Measurements from ENCODE around the gene FCRL1.

DNA sequence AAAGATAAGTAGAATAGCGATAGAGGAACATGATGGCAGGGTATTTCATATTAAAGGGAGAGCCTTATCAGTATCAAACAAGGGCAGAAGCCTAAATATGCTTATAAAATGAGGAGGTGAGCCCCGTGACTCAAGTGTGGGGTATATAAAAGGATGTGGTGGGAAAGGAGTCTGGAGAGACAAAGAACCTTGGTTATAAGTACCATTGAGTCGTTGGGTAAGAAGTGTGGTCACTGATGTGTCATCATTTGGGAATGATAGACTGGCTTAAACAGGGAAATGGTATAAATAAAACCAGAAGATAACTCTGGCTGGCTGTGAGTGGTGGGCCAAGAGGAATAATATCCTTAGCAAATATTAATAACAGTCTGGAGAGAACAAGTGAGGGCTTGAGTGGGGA, 32.6 kb upstream of the FCRL1 start:
- no peak for TF ChIP-seq CREM (IDR thresholded peaks at IDR 0.05; ENCODE audit: low read depth)
- TF ChIP-seq, protein P1, sequence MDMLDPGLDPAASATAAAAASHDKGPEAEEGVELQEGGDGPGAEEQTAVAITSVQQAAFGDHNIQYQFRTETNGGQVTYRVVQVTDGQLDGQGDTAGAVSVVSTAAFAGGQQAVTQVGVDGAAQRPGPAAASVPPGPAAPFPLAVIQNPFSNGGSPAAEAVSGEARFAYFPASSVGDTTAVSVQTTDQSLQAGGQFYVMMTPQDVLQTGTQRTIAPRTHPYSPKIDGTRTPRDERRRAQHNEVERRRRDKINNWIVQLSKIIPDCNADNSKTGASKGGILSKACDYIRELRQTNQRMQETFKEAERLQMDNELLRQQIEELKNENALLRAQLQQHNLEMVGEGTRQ (IDR thresholded peaks at IDR 0.05; ENCODE audit: borderline replicate concordance, low read depth, low read length) = no peak
- no peak for TF ChIP-seq ATF2 (IDR thresholded peaks at IDR 0.05; ENCODE audit: low read length)
- TF ChIP-seq JUND (IDR thresholded peaks at IDR 0.05; ENCODE audit: low read depth, low read length) = no peak
- TF ChIP-seq ZNF384 (IDR thresholded peaks at IDR 0.05; ENCODE audit: borderline replicate concordance, low read depth, low read length) = no peak
- no peak for TF ChIP-seq CTCF (IDR thresholded peaks at IDR 0.05 in 2 of 3, conservative IDR thresholded peaks at IDR 0.05 in 1 of 3; ENCODE audit: control insufficient read depth in 2 of 3, extremely low read depth in 1 of 3, insufficient read depth in 1 of 3, low read depth in 3 of 3, low read length in 3 of 3)
- TF ChIP-seq HCFC1 (IDR thresholded peaks at IDR 0.05; ENCODE audit: low read length) = no peak
- no peak for TF ChIP-seq POLR2A (IDR thresholded peaks at IDR 0.05; ENCODE audit: low read depth, low read length)
- no peak for TF ChIP-seq CEBPB (IDR thresholded peaks at IDR 0.05; ENCODE audit: borderline replicate concordance in 1 of 2, low read depth in 2 of 2, low read length in 2 of 2)
- no peak for TF ChIP-seq ESRRA (IDR thresholded peaks at IDR 0.05; ENCODE audit: low read length)
- no peak for TF ChIP-seq EZH2 (IDR thresholded peaks at IDR 0.05; ENCODE audit: borderline replicate concordance, control insufficient read depth, low read depth, low read length)
- no peak for TF ChIP-seq CREB1 (IDR thresholded peaks at IDR 0.05; ENCODE audit: low read depth)
